ENCODE data around the gene CRACDL. TPM values are rescaled to one million over a fixed set of nuclear protein-coding genes. Genes with fewer than 3 reads are reported as not detected.

The CRACDL gene
- total and polyA plus RNA-seq, 2 of the 13 experiments (the other 11 are each of a cell fraction or from before 2014, with no cell fraction given): 0.15 to 0.26 TPM

- peak overlapping the region; percentile 13 to 62 (median 40); a peak in 4 of 6 replicates for H3K4me3 ChIP-seq (replicated peaks in 1 of 3; ENCODE audit: insufficient read depth in 1 of 3, low read depth in 2 of 3, low read length in 3 of 3)
- DNase-seq (ENCODE audit: low spot score) (no peak), FAIRE-seq (no peak), ATAC-seq (no peak; the same call in 2 of the 3 replicates)
- ChIA-PET POLR2A (no interaction called here), CTCF (ENCODE audit: low intra/inter-chr PET ratio, low total read pairs) (no interaction called here)
- 61% methylated on average over 91 of the region's 100 CpGs for WGBS (ENCODE audit: low lambda C conversion rate)
- H3K4me1 ChIP-seq (ENCODE audit: insufficient read depth, low read length): peaks cover 13% of the 10 kb centered on the region
- 0 out of 2 replicates have a peak, but pooled peaks have one; percentile 20 for TF ChIP-seq TBX2 (CRISPR knock-in tag; IDR thresholded peaks at IDR 0.05; ENCODE audit: borderline replicate concordance)
- TF ChIP-seq ZNF75D (CRISPR knock-in tag; IDR thresholded peaks at IDR 0.05; ENCODE audit: borderline replicate concordance): 0 out of 2 replicates have a peak, but pooled peaks have one; percentile 31
- TF ChIP-seq, protein P1, sequence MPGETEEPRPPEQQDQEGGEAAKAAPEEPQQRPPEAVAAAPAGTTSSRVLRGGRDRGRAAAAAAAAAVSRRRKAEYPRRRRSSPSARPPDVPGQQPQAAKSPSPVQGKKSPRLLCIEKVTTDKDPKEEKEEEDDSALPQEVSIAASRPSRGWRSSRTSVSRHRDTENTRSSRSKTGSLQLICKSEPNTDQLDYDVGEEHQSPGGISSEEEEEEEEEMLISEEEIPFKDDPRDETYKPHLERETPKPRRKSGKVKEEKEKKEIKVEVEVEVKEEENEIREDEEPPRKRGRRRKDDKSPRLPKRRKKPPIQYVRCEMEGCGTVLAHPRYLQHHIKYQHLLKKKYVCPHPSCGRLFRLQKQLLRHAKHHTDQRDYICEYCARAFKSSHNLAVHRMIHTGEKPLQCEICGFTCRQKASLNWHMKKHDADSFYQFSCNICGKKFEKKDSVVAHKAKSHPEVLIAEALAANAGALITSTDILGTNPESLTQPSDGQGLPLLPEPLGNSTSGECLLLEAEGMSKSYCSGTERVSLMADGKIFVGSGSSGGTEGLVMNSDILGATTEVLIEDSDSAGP (CRISPR knock-in tag; IDR thresholded peaks at IDR 0.05; ENCODE audit: borderline replicate concordance): peak; percentile 39; the same call in 1 of the 2 replicates
- TF ChIP-seq MAZ (IDR thresholded peaks at IDR 0.05; ENCODE audit: borderline replicate concordance, low read depth, low read length): no peak
- 0 out of 2 replicates have a peak, but pooled peaks have one; percentile 50 for TF ChIP-seq MAZ (CRISPR knock-in tag; IDR thresholded peaks at IDR 0.05; ENCODE audit: low read depth)
- peak; percentile 18 for TF ChIP-seq HNRNPLL (IDR thresholded peaks at IDR 0.05; ENCODE audit: low read depth, low read length, poor library complexity, severe bottlenecking)
- TF ChIP-seq, protein P2, sequence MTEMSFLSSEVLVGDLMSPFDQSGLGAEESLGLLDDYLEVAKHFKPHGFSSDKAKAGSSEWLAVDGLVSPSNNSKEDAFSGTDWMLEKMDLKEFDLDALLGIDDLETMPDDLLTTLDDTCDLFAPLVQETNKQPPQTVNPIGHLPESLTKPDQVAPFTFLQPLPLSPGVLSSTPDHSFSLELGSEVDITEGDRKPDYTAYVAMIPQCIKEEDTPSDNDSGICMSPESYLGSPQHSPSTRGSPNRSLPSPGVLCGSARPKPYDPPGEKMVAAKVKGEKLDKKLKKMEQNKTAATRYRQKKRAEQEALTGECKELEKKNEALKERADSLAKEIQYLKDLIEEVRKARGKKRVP (CRISPR knock-in tag; IDR thresholded peaks at IDR 0.05): no peak
- 0 out of 2 replicates have a peak, but pooled peaks have one; percentile 73 for TF ChIP-seq U2AF2 (IDR thresholded peaks at IDR 0.05; ENCODE audit: low read depth, low read length)
- TF ChIP-seq HOXA3 (CRISPR knock-in tag; IDR thresholded peaks at IDR 0.05): no peak
- TF ChIP-seq CTCF (CRISPR knock-in tag; IDR thresholded peaks at IDR 0.05): peak; percentile 18; the same call in 1 of the 2 replicates
- no peak overlapping the region for H2AFZ ChIP-seq (ENCODE audit: low read length)
- H3K4me2 ChIP-seq (ENCODE audit: low read depth, low read length): peak overlapping the region; percentile 71
- H3K27me3 ChIP-seq (ENCODE audit: control insufficient read depth in 1 of 2, insufficient read depth in 2 of 2, low read length in 2 of 2): peaks cover 7 to 69% of the 10 kb centered on the region in 2 experiments; a peak in 4 of 5 replicates
- no peaks in the 10 kb centered on the region for H3K79me2 ChIP-seq (ENCODE audit: insufficient read depth, low read length)
- in situ Hi-C loops (cut with HindIII; ENCODE audit: extremely low pct_ligation_motif_present, low pct_unique_long_range_greater_than_20kb): no loop called here
- H4K20me1 ChIP-seq (ENCODE audit: insufficient read depth, low read length): no peaks in the 10 kb centered on the region
- no TSS peak for BruUV-seq (replicated peaks)
- no peak overlapping the region for H3K27ac ChIP-seq (ENCODE audit: extremely low read length, insufficient read depth, low read length)
- H3K36me3 ChIP-seq (replicated peaks in 1 of 2; ENCODE audit: control insufficient read depth in 1 of 2, insufficient read depth in 2 of 2, low read length in 2 of 2): no peaks in the 10 kb centered on the region
- H3K9me3 ChIP-seq (ENCODE audit: low read length): no peaks in the 10 kb centered on the region
- intact Hi-C loops (cut with micrococcal nuclease; ENCODE audit: unreplicated experiment): no loop called here
- H3K9ac ChIP-seq (ENCODE audit: insufficient read depth, low read depth, low read length): no peak overlapping the region
These were observed 627 bp upstream of the CRACDL start for GRCh38 chr2:98936353-98937351.
